NCI-H1417 (cell line): ENCODE data around the gene HOXC9.
A peak's percentile ranks its signal among the peaks of the same experiment; 100 is the strongest.

Source experiments
- DNase-seq, 3 experiments: peaks; one replicate each; lab custom pipeline; 2025; lab: John Stamatoyannopoulos, UW

HOXC9 gene

GRCh38 chr12:54014377-54015017 is 14.5 kb downstream of the HOXC9 start:
- DNase-seq: no peak

GRCh38 chr12:54015018-54015931 is 15.3 kb downstream of the HOXC9 start:
- no peak for DNase-seq

- no peak for DNase-seq
Observed at GRCh38 chr12:54016051-54016450, 16.1 kb downstream of the HOXC9 start.

GRCh38 chr12:54016478-54016964 is 16.6 kb downstream of the HOXC9 start:
- DNase-seq: peak; percentile 71 to 81 (median 79)

GRCh38 chr12:54017027-54017788 is 17.2 kb downstream of the HOXC9 start:
- peak; percentile 82 to 98 (median 97) for DNase-seq

- DNase-seq: peak; percentile 97 to 99 (median 99)
Observed at GRCh38 chr12:54017878-54018467, 18.0 kb downstream of the HOXC9 start.

- DNase-seq: peak; percentile 29 to 82 (median 74)
Observed at GRCh38 chr12:54018468-54018984, 18.6 kb downstream of the HOXC9 start.

GRCh38 chr12:54019091-54019811 is 19.3 kb downstream of the HOXC9 start:
- DNase-seq: peak; percentile 32 to 80 (median 72)

- DNase-seq: peak; percentile 23 to 61 (median 47)
Observed at GRCh38 chr12:54019924-54020590, 20.1 kb downstream of the HOXC9 start.

GRCh38 chr12:54020591-54021405 is 20.8 kb downstream of the HOXC9 start:
- no peak for DNase-seq

GRCh38 chr12:54021432-54022013 is 21.6 kb downstream of the HOXC9 start:
- peak in 2 of 3 experiments; percentile 52 to 80 for DNase-seq

GRCh38 chr12:54022960-54023884 is 23.3 kb downstream of the HOXC9 start:
- no peak for DNase-seq

- DNase-seq: no peak
Observed at GRCh38 chr12:54024127-54024526, 24.2 kb downstream of the HOXC9 start.

- peak in 1 of 3 experiments; percentile 48 for DNase-seq
Observed at GRCh38 chr12:54024581-54025305, 24.8 kb downstream of the HOXC9 start.

GRCh38 chr12:54025499-54026405 is 25.8 kb downstream of the HOXC9 start:
- DNase-seq: no peak
